GM21423 (cell line): ENCODE results near the gene CDH13.

Experiments used
- ATAC-seq: cut with Tn5 transposase; IDR thresholded peaks from one replicate; pipeline ENCODE4 v1.9.1; 2021; ENCODE audit warnings: mild to moderate bottlenecking, moderate library complexity; ENCODE audit not compliant: unreplicated experiment

Gene CDH13

DNA sequence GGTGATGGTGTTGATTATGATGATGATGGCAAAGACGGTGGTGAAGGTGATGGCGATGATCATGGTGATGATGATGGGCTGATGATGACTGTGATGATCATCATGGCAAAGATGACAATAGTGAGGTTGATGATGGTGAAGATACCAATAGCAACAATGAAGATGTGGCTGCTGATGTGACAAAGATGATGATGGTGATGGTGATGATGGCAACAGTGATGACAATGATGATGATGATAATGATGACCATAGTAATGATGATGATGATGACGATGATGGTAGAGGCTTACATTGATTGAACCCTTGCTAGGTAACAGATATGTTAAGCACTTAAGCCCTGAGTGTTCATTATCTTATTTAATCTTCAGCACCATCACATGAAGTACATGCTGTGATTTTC is 817.2 kb downstream of the CDH13 start:
- ATAC-seq, result no peak

GRCh38 chr16:83447560-83447959 is 820.8 kb downstream of the CDH13 start:
- no peak for ATAC-seq

GRCh38 chr16:83449861-83450260 is 823.1 kb downstream of the CDH13 start:
- no peak for ATAC-seq

DNA sequence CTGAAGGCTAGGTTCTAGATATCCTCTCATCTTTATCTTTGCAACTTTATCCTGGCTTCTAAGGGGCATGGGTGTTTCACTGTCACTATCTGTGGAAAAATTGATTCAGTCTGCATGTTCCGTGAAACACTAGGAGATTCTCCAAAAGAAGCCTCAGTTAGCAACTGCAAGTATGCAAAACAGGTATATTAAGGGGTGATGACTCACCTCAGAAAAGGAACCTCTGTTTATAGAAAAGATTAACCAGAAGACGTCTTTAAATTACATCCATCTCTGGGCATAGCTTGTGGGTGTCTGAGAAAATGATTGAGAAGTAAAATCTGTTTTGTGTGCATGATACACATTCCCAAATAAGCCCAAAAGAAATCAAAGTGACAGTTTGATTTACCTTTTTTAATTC is 827.2 kb downstream of the CDH13 start:
- peak; percentile 52 for ATAC-seq

- no peak for ATAC-seq
These were observed 828.9 kb downstream of the CDH13 start for GRCh38 chr16:83455716-83456115.

GRCh38 chr16:83456934-83457333 is 830.2 kb downstream of the CDH13 start:
- ATAC-seq, result no peak

- peak; percentile 81 for ATAC-seq
These were observed 831.8 kb downstream of the CDH13 start for GRCh38 chr16:83458612-83459011.

- ATAC-seq, result no peak
These were observed 838.2 kb downstream of the CDH13 start for GRCh38 chr16:83464991-83465390.

DNA sequence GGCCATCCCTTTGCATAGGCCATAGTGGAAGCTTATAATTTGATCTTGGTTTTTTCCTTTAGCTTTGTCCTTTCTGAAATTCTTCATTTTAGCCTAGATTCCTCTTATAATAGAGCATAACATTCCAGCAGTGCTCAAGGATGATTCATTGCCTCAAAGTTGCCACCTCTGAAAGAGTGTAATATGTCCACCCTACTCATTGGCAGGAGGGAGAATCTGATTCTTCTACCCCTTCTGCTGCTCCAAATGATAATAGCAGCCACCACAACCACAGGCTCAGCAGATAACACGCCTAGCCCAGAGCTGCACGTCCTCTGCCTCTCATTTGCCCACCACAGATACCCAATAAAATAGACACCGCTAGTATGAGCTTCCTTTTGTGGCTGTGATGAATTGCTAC is 843.6 kb downstream of the CDH13 start:
- no peak for ATAC-seq

DNA sequence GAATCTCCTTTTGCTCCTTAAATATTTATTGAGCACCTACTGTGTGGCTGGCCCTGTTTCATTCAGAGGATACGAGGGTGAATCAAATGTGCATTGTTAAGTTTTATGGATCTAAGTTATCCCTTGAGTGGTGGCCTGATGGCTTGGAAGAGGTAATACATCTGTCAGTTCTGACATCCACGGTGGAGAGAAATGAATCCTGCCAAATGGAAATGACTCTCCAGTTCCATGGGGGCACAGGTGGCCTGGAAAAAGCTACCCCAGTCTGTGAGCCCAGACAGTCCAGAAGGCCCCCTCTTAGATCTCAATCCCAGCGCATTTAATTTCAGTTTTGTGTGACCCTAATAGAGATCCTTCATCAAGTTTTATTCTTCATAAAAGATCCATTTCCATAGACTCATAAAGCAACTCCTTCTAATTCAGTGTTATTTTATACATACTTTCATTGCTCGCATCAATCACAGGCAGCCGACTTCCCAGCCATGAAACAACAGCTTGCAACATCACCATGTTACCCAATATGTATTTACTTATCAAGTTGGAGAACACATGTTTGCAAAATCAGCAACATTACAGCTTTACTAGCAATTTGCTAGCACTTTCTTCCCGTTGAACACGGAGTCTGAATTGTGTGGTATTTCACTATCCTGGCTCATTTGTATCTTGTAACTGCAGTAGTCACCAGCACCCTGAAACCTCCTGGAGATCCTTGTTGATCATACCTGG is 846.2 kb downstream of the CDH13 start:
- no peak for ATAC-seq

DNA sequence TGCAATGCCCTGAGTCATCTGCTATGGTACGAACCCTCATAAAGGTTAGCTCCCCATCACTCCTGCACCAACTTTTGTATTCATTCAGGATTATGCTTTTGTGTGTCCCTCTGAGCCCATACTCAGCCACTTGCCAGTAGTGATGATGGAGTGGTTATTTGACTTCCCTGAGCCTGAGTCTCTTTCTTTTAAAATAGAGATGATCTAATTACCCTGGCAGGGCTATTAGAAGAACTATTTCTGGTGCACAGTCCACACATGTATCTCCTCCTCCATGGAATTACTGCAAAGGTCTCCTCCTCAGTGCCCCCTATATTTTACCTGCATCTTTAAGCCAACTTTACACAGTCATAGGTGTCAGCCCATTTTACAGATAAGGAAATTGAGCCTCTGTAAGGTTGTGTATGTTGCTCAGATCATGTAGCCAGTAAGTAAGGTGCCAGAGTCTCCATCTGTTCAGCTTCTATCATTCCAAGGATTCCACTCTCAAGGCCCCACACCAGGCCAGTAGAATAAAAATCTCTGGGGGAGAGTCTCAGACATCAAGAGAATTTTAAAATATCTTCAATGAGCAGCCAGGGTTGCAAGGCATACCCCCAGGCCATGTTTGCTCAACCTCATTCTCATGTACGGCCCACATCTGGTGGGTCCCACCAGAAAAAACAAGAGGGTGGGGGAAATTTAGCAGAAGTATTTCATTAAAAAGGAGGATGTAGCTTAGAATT is 847.3 kb downstream of the CDH13 start:
- no peak for ATAC-seq

DNA sequence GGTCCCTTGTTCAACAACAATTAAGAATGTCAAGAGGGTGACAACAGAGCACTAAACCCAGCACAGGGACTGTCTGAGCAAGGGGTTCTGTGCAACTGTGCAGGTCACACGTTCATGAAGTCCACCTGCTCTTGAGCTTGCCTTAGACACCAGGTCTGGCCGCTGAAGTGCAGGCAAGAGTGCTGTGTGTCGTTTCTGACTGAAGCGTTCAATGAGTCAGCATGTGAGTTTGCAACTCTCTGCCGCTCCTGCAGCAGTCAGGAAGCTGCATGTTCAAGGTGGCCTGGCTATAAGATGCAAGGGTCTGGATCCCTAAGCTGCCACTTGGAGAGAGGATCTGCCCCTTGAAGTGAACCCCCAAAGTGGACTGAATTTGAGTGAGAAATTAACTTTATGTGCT is 848.3 kb downstream of the CDH13 start:
- no peak for ATAC-seq

DNA sequence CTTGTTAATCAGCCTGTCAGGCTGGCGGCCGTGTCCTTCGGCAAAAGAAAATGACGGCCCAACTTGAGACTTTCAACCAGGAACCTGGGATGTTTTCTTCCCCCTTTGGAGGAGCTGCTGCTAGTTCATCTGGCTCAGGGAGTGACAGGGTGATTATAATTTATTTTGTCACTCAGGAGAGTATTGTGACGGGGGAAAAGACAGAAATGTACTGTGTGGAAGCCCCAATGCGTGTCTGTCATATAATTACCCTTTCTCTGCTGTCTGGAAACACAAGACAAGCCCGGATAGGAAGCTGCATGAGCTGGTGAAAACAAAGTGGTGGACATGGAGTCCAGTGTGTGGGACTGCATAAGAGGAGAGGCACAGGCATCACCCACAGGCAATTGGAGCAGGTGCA is 854.8 kb downstream of the CDH13 start:
- ATAC-seq, result no peak

DNA sequence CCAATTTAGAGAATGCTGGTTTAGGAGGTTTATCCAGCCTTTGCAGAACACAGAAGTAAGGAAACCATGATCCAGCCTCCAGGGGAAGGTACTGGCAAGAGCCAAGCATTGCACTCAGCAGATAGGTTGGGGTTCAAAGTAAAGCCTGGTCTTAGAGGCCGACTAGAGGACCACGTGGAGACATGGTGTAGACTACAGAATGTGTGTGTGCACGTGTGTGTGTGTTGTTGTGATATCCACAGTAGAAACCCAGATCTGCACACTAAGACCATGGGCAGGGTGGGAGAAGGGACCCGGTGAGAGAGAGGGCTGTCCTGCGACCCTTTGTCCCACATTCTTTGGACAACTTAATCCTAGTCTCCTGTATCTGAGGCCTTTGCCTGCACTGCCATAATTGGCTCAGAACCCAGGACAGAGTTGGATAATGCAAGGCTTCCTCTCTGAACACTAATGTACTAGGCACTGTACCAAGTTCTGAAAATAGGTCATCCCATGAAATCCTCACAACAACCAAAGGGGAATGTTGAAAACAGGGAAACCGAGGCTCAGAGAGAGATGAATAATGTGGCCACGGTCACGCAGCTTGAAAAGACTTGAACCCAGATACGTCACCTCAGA is 855.9 kb downstream of the CDH13 start:
- ATAC-seq, result no peak

- ATAC-seq, result no peak
These were observed 863.3 kb downstream of the CDH13 start for GRCh38 chr16:83490073-83490472.

- ATAC-seq, result no peak
These were observed 867.7 kb downstream of the CDH13 start for GRCh38 chr16:83494459-83494858.

DNA sequence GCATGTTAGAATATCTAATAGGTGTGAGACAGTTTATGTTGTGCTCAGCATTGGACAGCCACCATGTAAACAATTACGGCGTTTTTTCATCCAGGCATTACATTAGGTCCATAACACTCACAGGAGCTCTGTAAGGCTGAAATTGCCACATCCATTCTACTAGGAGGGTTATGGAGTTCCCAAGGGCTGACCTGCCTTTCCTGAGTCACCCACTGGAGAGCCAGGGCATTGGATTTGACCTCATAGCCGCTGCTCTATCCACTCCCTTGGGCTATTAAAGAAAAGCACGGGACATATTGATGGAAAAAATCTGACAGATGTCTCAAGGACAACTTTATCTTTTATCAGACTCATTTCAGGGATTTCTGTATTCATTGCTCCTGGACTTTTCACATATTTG is 874.7 kb downstream of the CDH13 start:
- no peak for ATAC-seq

GRCh38 chr16:83508295-83508694 is 881.5 kb downstream of the CDH13 start:
- no peak for ATAC-seq

DNA sequence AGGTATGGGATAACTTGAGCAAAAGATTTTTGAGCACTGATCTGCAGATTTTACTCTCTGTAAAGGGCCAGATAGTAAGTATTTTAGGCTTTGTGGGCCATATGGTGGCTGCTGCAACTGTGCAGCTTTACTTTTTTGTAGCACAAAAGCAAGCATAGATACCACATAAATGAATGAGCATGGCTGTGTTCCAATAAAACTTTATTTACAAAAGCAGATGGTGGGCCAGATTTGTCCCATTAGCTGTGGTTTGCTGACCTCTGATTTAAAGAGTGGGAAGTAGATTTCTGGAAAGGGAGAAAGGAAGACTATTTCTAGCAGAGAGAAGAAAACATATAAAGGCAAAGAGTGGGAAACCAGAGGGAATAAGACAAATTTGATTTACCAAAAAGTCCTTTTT is 882.5 kb downstream of the CDH13 start:
- ATAC-seq, result no peak

GRCh38 chr16:83510906-83511305 is 884.1 kb downstream of the CDH13 start:
- ATAC-seq, result no peak

DNA sequence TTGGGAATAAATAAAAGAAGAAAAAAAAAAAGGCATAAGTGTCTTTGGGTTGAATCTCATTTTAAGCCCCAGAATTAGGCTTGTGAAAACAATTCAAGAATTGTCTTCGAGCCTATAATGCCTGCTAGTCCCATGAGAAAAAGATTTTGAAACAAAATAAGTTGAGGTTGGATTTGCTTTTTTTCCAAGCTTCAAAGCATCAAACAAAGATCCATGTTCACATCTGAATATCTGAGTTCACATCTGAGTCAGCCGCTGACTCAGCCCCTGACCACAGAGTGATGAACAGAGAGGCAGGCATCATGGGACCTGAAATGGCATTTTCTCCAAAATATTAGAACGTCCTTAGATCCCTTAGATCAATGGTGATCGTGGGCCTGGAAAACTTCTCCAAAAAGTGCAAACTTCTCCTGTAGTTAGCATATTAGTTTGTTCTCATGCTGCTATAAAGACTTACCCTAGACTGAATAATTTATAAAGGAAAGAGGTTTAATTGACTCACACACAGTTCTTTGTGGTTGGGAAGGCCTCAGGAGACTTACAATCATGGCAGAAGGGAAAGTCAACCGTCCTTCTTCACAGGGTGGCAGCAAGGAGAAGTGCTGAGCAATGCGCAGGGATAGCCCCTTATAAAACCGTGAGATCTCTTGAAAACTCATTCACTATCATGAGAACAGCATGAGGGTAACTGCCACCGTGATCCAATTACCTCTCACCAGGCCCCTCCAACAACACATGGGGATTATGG is 886.4 kb downstream of the CDH13 start:
- ATAC-seq, result no peak
